K562 (cell line): ENCODE data around the gene NIPAL4. TPM values are rescaled to one million over a fixed set of nuclear protein-coding genes. Genes with fewer than 3 reads are reported as not detected.

Experiments used
- ATAC-seq: fragments of 200-7000 bp; cut with Tn5 transposase; 3 replicates; pipeline ENCODE4 v1.9.1; 2020; ENCODE audit warnings: moderate library complexity
- BruUV-seq: library from RNA; stranded (reverse); fragments of 400-500 nt; replicated peaks from 2 replicates; lab custom pipeline; 2021; lab: Mats Ljungman, UMichigan
- CTCF ChIA-PET: fragments of 300-600 bp; formaldehyde crosslinking; extraction: SDS; loops from one replicate; lab custom pipeline; 2021; ENCODE audit warnings: low intra/inter-chr PET ratio; lab: Yijun Ruan, JAX
- POLR2A ChIA-PET: fragments of 300-600, 350-650 bp; sonication (Branson Sonifier 250); formaldehyde crosslinking; extraction: SDS; loops from one replicate; lab custom pipeline; 2021; ENCODE audit warnings: antibody characterized with exemption, inconsistent platforms; lab: Yijun Ruan, JAX
- DNase-seq, 4 experiments: peaks; one replicate each; pipeline versions ENCODE4 v3.0.0 to v3.0.0-alpha.2; 2011 to 2018; ENCODE audit warnings: low spot score in 3 of 4, mixed read lengths in 3 of 4; ENCODE audit errors: extremely low read depth in 1 of 4
- FAIRE-seq: peaks from 2 replicates; lab custom pipeline; 2011; peaks lifted over from hg19 to GRCh38; lab: Jason Lieb, UNC
- H2AFZ ChIP-seq: 2 replicates; pipeline ENCODE4 v1.6.0; 2011; ENCODE audit warnings: low read depth, low read length, control low read depth, inconsistent platforms
- H3K27ac ChIP-seq: fragments of 200-600 bp; 3 replicates; pipeline ENCODE4 v1.8.0; 2011; ENCODE audit warnings: low read depth, mild to moderate bottlenecking, control low read depth, inconsistent platforms, low read length, moderate library complexity, mixed read lengths; ENCODE audit errors: extremely low read depth
- H3K27me3 ChIP-seq, 2 experiments: fragments of 300-600 bp in 1 of 2; 2 replicates in 1 of 2; 3 replicates in 1 of 2; pipeline versions ENCODE4 v1.6.0 to v1.8.0; 2011; ENCODE audit warnings: inconsistent platforms in 2 of 2, low read length in 2 of 2, mild to moderate bottlenecking in 1 of 2, mixed read lengths in 1 of 2, moderate library complexity in 1 of 2; ENCODE audit not compliant: control insufficient read depth in 2 of 2, insufficient read depth in 2 of 2
- H3K36me3 ChIP-seq: fragments of 300-600 bp; 3 replicates; pipeline ENCODE4 v1.8.0; 2011; ENCODE audit warnings: mild to moderate bottlenecking, low read length, inconsistent platforms; ENCODE audit not compliant: control insufficient read depth, insufficient read depth
- H3K4me1 ChIP-seq, 2 experiments: fragments of 200-600 bp in 1 of 2; replicated peaks in 1 of 2; 2 replicates in 1 of 2; 3 replicates in 1 of 2; pipeline versions ENCODE4 v1.5.1 to v1.8.0; 2011; ENCODE audit warnings: inconsistent platforms in 2 of 2, low read length in 2 of 2, mild to moderate bottlenecking in 1 of 2, mixed read lengths in 1 of 2, moderate library complexity in 1 of 2; ENCODE audit not compliant: control insufficient read depth in 2 of 2, insufficient read depth in 2 of 2
- H3K4me2 ChIP-seq: 2 replicates; pipeline ENCODE4 v1.6.1; 2011; ENCODE audit warnings: low read length, control low read depth, inconsistent platforms, mixed read lengths; ENCODE audit not compliant: insufficient read depth
- H3K4me3 ChIP-seq: fragments of 200-600 bp; sonication (generic), shearing (Covaris generic); 2 replicates; pipeline ENCODE4 v1.5.1; 2016; ENCODE audit warnings: control low read depth, inconsistent platforms
- H3K79me2 ChIP-seq: fragments of 200-600 bp; 3 replicates; pipeline ENCODE4 v1.8.0; 2011; ENCODE audit warnings: low read length, inconsistent platforms; ENCODE audit not compliant: control insufficient read depth, insufficient read depth
- H3K9ac ChIP-seq, 2 experiments: 2 replicates each; pipeline versions ENCODE4 v1.6.0 to v1.6.1; 2011; ENCODE audit warnings: low read depth in 2 of 2, low read length in 2 of 2, control low read depth in 1 of 2, inconsistent platforms in 1 of 2, mild to moderate bottlenecking in 1 of 2, mixed read lengths in 1 of 2; ENCODE audit not compliant: insufficient read depth in 1 of 2
- H3K9me1 ChIP-seq: one replicate; pipeline ENCODE4 v1.6.0; 2011; ENCODE audit warnings: inconsistent platforms, mild to moderate bottlenecking, low read length, moderate library complexity; ENCODE audit not compliant: control insufficient read depth, insufficient read depth
- H3K9me3 ChIP-seq: replicated peaks from 2 replicates; pipeline ENCODE4 v1.5.1; 2011; ENCODE audit warnings: low read depth, low read length, inconsistent platforms; ENCODE audit not compliant: control insufficient read depth, insufficient read depth
- H4K20me1 ChIP-seq: replicated peaks from 2 replicates; pipeline ENCODE4 v1.6.1; 2011; ENCODE audit warnings: low read length, inconsistent platforms, mixed read lengths; ENCODE audit not compliant: control insufficient read depth, insufficient read depth
- C11orf30 ChIP-seq: fragments of 450-650 bp; IDR thresholded peaks from 2 replicates; pipeline ENCODE4 v1.6.1; 2016; ENCODE audit warnings: low read depth, mild to moderate bottlenecking
- RERE ChIP-seq: sonication (generic); formaldehyde crosslinking; IDR thresholded peaks from 2 replicates; pipeline ENCODE4 v1.8.0; 2023; ENCODE audit warnings: missing genetic modification reagents, mild to moderate bottlenecking, borderline replicate concordance
- TCFL5 ChIP-seq: fragments of 250-450 bp; sonication (Bioruptor Pico); conservative IDR thresholded peaks from 2 replicates; pipeline ENCODE4 v1.6.1; 2021; ENCODE audit warnings: mild to moderate bottlenecking, moderate library complexity, matching md5 sums
- ZNF175 ChIP-seq: fragments of 200-800 bp; sonication (Bioruptor generic); IDR thresholded peaks from 2 replicates; pipeline ENCODE4 v1.6.1; 2016; ENCODE audit warnings: low read depth, mild to moderate bottlenecking, missing genetic modification characterization, missing compliant biosample characterization
- ZNF316 ChIP-seq: fragments of 450-650 bp; IDR thresholded peaks from 2 replicates; pipeline ENCODE4 v1.6.1; 2016
- ZNF398 ChIP-seq: fragments of 250-450 bp; sonication (Bioruptor Pico); IDR thresholded peaks from 2 replicates; pipeline ENCODE4 v1.8.0; 2021; ENCODE audit warnings: moderate library complexity, mild to moderate bottlenecking, inconsistent platforms
- WGBS: fragments of 100-300 bp; shearing (Covaris generic); methylation state at CpG from one replicate; pipeline ENCODE4 v1.1.6; 2016; ENCODE audit warnings: low coverage, mixed read lengths; ENCODE audit not compliant: insufficient coverage; ENCODE audit errors: missing lambda C conversion rate; 5-methylcytosine and 5-hydroxymethylcytosine counted together
- in situ Hi-C: fragments of 300-500 bp; cut with MboI; formaldehyde crosslinking; loops from 4 replicates; pipeline ENCODE4 v1.15.0; 2018; ENCODE audit warnings: inconsistent platforms, mixed read lengths
- intact Hi-C: fragments of 100-400 bp; cut with micrococcal nuclease; formaldehyde crosslinking; loops from 2 replicates; pipeline ENCODE4 v1.14.2; 2022
- polyA plus RNA-seq, 8 experiments: library from polyadenylated mRNA; depleted of rRNA in 4 of 8; stranded (reverse) in 5 of 8; unstranded in 3 of 8; fragments of >200 nt; fragmentation: Nextera tagmentation in 2 of 8; fragmentation: Illumina TruSeq in 1 of 8; extraction: Ambion mirVana in 2 of 8; extraction: Trizol in 1 of 8; gene quantifications; 2 replicates each; pipeline versions ENCODE4 v1.2.1 to v1.2.3, GENCODE V29; 2011 to 2014; ENCODE audit warnings: inconsistent platforms in 1 of 8, missing spikeins in 1 of 8
- total RNA-seq, 7 experiments: library from RNA; depleted of rRNA in 6 of 7; stranded (reverse); fragments of >200 nt in 6 of 7; fragmentation: Illumina TruSeq in 2 of 7; extraction: Trizol in 2 of 7; gene quantifications; 2 replicates each; pipeline versions ENCODE4 v1.2.1 to v1.2.3, GENCODE V29; 2011 to 2021; ENCODE audit warnings: low replicate concordance in 1 of 7

The NIPAL4 gene
- total and polyA plus RNA-seq, 9 of the 15 experiments (the other 6 are each of a cell fraction or from before 2014, with no cell fraction given) = not detected

GRCh38 chr5:157510682-157511081 lies 50.7 kb downstream of the NIPAL4 start:
- in situ Hi-C loops = no loop called here
- CTCF ChIA-PET = no interaction called here
- no peak for TF ChIP-seq RERE
- no peak for TF ChIP-seq ZNF175 (CRISPR knock-in tag)
- no peak for TF ChIP-seq TCFL5 (CRISPR knock-in tag)
- peak; percentile 59 for TF ChIP-seq ZNF316
- no peak for TF ChIP-seq ZNF398 (CRISPR knock-in tag)
- TF ChIP-seq C11orf30 = peak; percentile 21; the same call in 1 of the 2 replicates
- TF ChIP-seq, all 486 proteins: peak for 2

More at GRCh38 chr5:157510682-157511081, 50.7 kb downstream of the NIPAL4 start:
- H3K27ac ChIP-seq = no peak overlapping the region
- no peak for FAIRE-seq
- no peak for DNase-seq
- H3K4me2 ChIP-seq = no peak overlapping the region
- H3K9me3 ChIP-seq = no peaks in the 10 kb centered on the region
- H3K9ac ChIP-seq = no peak overlapping the region
- H2AFZ ChIP-seq = no peak overlapping the region
- peaks cover 0 to 9% of the 10 kb centered on the region in 2 experiments; a peak in 2 of 5 replicates for H3K4me1 ChIP-seq
- BruUV-seq = no TSS peak
- POLR2A ChIA-PET = interaction anchor here (2.1 kb wide), 1 partner anchor 10 kb away, joined by 7 read pairs; no protein-coding TSS in a partner anchor
- no peak overlapping the region for H3K4me3 ChIP-seq
- H3K79me2 ChIP-seq = no peaks in the 10 kb centered on the region
- 24% methylated on average over 5 of the region's 5 CpGs for WGBS
- H3K9me1 ChIP-seq = no peaks in the 10 kb centered on the region
- H4K20me1 ChIP-seq = no peaks in the 10 kb centered on the region
- H3K36me3 ChIP-seq = no peaks in the 10 kb centered on the region
- intact Hi-C loops = no loop called here
- ATAC-seq = no peak
- peaks cover 0 to 5% of the 10 kb centered on the region in 2 experiments; a peak in 1 of 5 replicates for H3K27me3 ChIP-seq
